ENCODE measurements around the gene CHRNB1.
A peak's percentile ranks its signal among the peaks of the same experiment; 100 is the strongest.
"Not testable (repeated sequence)": the region's sequence is repeated elsewhere in the genome, so short reads cannot be mapped to it uniquely, and the experiment has no call there.

CHRNB1 gene

GRCh38 chr17:7468804-7469389 lies 24.0 kb downstream of the CHRNB1 start:
- no peak for ATAC-seq

GRCh38 chr17:7469843-7470242 lies 25.0 kb downstream of the CHRNB1 start:
- not testable (repeated sequence) for ATAC-seq

GRCh38 chr17:7470457-7470973 lies 25.7 kb downstream of the CHRNB1 start:
- not testable (repeated sequence) for ATAC-seq

- ATAC-seq = no peak
These were observed 26.9 kb downstream of the CHRNB1 start for GRCh38 chr17:7471729-7472128.

GRCh38 chr17:7474767-7475166 lies 29.9 kb downstream of the CHRNB1 start:
- ATAC-seq = not testable (repeated sequence)

GRCh38 chr17:7475764-7476422 lies 31.0 kb downstream of the CHRNB1 start:
- no peak for ATAC-seq

- no peak for ATAC-seq
These were observed 31.6 kb downstream of the CHRNB1 start for GRCh38 chr17:7476494-7476893.

GRCh38 chr17:7476951-7477350 lies 32.1 kb downstream of the CHRNB1 start:
- no peak for ATAC-seq

GRCh38 chr17:7477392-7478275 lies 32.8 kb downstream of the CHRNB1 start:
- ATAC-seq = no peak

- peak; percentile 9 to 19 for ATAC-seq
These were observed 33.7 kb downstream of the CHRNB1 start for GRCh38 chr17:7478276-7479212.

GRCh38 chr17:7479213-7480088 lies 34.6 kb downstream of the CHRNB1 start, which contains the start of gene ZBTB4:
Gene ZBTB4 (minus strand): TSS chr17:7479631. CDS start chr17:7466801, 12,830 bp downstream.
- peak; percentile 5 to 10 for ATAC-seq

GRCh38 chr17:7480089-7480384 lies 35.2 kb downstream of the CHRNB1 start:
- no peak for ATAC-seq

- not testable (repeated sequence) for ATAC-seq
These were observed 36.4 kb downstream of the CHRNB1 start, which contains the start of gene SLC35G6 for GRCh38 chr17:7481275-7481674. Gene SLC35G6 (plus strand): TSS chr17:7481446. CDS start chr17:7481517, 71 bp downstream.

- ATAC-seq = not testable (repeated sequence)
These were observed 37.2 kb downstream of the CHRNB1 start for GRCh38 chr17:7481842-7482741.

GRCh38 chr17:7482742-7483088 lies 37.9 kb downstream of the CHRNB1 start:
- ATAC-seq = not testable (repeated sequence)

- ATAC-seq = peak; percentile 62 to 65
These were observed 38.6 kb downstream of the CHRNB1 start for GRCh38 chr17:7483255-7484066.

- ATAC-seq = peak; percentile 71 to 75
These were observed 39.4 kb downstream of the CHRNB1 start, which contains the start of gene POLR2A for GRCh38 chr17:7484067-7484918. Gene POLR2A (plus strand): TSS chr17:7484366.

- ATAC-seq = no peak
These were observed 40.1 kb downstream of the CHRNB1 start for GRCh38 chr17:7484919-7485377.

Measured in activated CD4-positive, CD25-positive, alpha-beta regulatory T cell treated with anti-CD3 and anti-CD28 coated beads, Interleukin-2, amount 50 U/mL, for 24 hours (primary cell).